Smooth muscle cell (in vitro differentiated cells): Measurements from ENCODE around the gene NSUN5. TPM values are rescaled to one million over a fixed set of nuclear protein-coding genes. Genes with fewer than 3 reads are reported as not detected.

Experiments used
- DNase-seq: peaks from one replicate; lab custom pipeline; 2025; ENCODE audit not compliant: unreplicated experiment; lab: John Stamatoyannopoulos, UW
- H2AFZ ChIP-seq: fragments of 200-600 bp; sonication (generic); 2 replicates; pipeline ENCODE4 v1.6.0; 2016; ENCODE audit warnings: antibody characterized with exemption, low read depth, mild to moderate bottlenecking
- H3F3A ChIP-seq: fragments of 200-600 bp; sonication (generic); 2 replicates; pipeline ENCODE4 v1.6.0; 2017; ENCODE audit warnings: antibody characterized with exemption, low read depth
- H3K27ac ChIP-seq: fragments of 200-600 bp; sonication (generic); 2 replicates; pipeline ENCODE4 v1.5.1; 2016; ENCODE audit warnings: low read depth, mild to moderate bottlenecking
- H3K27me3 ChIP-seq: fragments of 200-600 bp; sonication (generic); 2 replicates; pipeline ENCODE4 v1.6.1; 2016; ENCODE audit warnings: low read depth, mild to moderate bottlenecking
- H3K36me3 ChIP-seq: fragments of 200-600 bp; sonication (generic); 2 replicates; pipeline ENCODE4 v1.5.1; 2016; ENCODE audit warnings: low read depth
- H3K4me1 ChIP-seq: fragments of 200-600 bp; sonication (generic); 2 replicates; pipeline ENCODE4 v1.5.1; 2016; ENCODE audit warnings: low read depth
- H3K4me2 ChIP-seq: fragments of 200-600 bp; sonication (generic); 2 replicates; pipeline ENCODE4 v1.6.0; 2016; ENCODE audit warnings: mild to moderate bottlenecking
- H3K4me3 ChIP-seq: fragments of 200-600 bp; sonication (generic); 2 replicates; pipeline ENCODE4 v1.5.1; 2016; ENCODE audit warnings: mild to moderate bottlenecking
- H3K79me2 ChIP-seq: fragments of 200-600 bp; sonication (generic); 2 replicates; pipeline ENCODE4 v1.6.0; 2016; ENCODE audit warnings: low read depth, mild to moderate bottlenecking
- H3K9ac ChIP-seq: fragments of 200-600 bp; sonication (generic); 2 replicates; pipeline ENCODE4 v1.6.0; 2016; ENCODE audit warnings: low read depth
- H3K9me3 ChIP-seq: fragments of 200-600 bp; sonication (generic); replicated peaks from 2 replicates; pipeline ENCODE4 v1.5.1; 2016; ENCODE audit warnings: low read depth
- H4K20me1 ChIP-seq: fragments of 200-600 bp; sonication (generic); 2 replicates; pipeline ENCODE4 v1.6.0; 2016; ENCODE audit warnings: low read depth
- CTCF ChIP-seq: fragments of 200-600 bp; sonication (generic); IDR thresholded peaks from 2 replicates; pipeline ENCODE4 v1.5.1; 2017; ENCODE audit warnings: borderline replicate concordance, mild to moderate bottlenecking, antibody characterized with exemption; ENCODE audit not compliant: insufficient read depth, poor library complexity, severe bottlenecking
- WGBS: methylation state at CpG from one replicate; pipeline ENCODE4 v1.1.7; 2016; ENCODE audit warnings: low lambda C conversion rate; 5-methylcytosine and 5-hydroxymethylcytosine counted together
- polyA plus RNA-seq: library from polyadenylated mRNA; unstranded; fragments of >200 nt; fragmentation: Nextera tagmentation; extraction: Ambion mirVana; gene quantifications from 2 replicates; pipeline ENCODE4 v1.2.1, GENCODE V29; 2016
- total RNA-seq: library from RNA; depleted of rRNA; stranded (reverse); fragments of >200 nt; gene quantifications from 2 replicates; pipeline ENCODE4 v1.2.3, GENCODE V29; 2014

Gene NSUN5
- total RNA-seq (16.9 and 25.2 TPM in 2 replicates), polyA plus RNA-seq (38.1 and 47.9 TPM in 2 replicates)

GRCh38 chr7:73308665-73309214 is at the start of gene NSUN5:
Gene NSUN5, minus strand, starts transcription at chr7:73308826. Its CDS starts 36 bp downstream, at chr7:73308790.
- Histone ChIP-seq H3K9me3 (no peaks in the 10 kb centered on the region), H2AFZ (peak within 1 kb of the TSS; percentile 68), H3K9ac (peak within 1 kb of the TSS; percentile 60), H3F3A (no peaks in the 10 kb centered on the region), H3K27me3 (no peaks in the 10 kb centered on the region), H4K20me1 (no peaks in the 10 kb centered on the region), H3K4me2 (peak within 1 kb of the TSS; percentile 92), H3K4me1 (peaks cover 5% of the 10 kb centered on the region), H3K36me3 (no peaks in the 10 kb centered on the region), H3K4me3 (peak within 1 kb of the TSS; percentile 71), H3K27ac (no peak within 1 kb of the TSS), H3K79me2 (peaks cover 7% of the 10 kb centered on the region)
- DNase-seq, result peak; percentile 24
- 15% methylated on average over 39 of the region's 40 CpGs for WGBS
- no peak for TF ChIP-seq CTCF

GRCh38 chr7:73356159-73356558 is 47.5 kb upstream of the NSUN5 start:
- no peak overlapping the region for H2AFZ ChIP-seq
- H3K4me3 ChIP-seq, result no peak overlapping the region
- no peaks in the 10 kb centered on the region for H4K20me1 ChIP-seq
- H3F3A ChIP-seq, result no peaks in the 10 kb centered on the region
- no peak overlapping the region for H3K9ac ChIP-seq
- H3K27me3 ChIP-seq, result no peaks in the 10 kb centered on the region
- no peaks in the 10 kb centered on the region for H3K9me3 ChIP-seq
- DNase-seq, result no peak
- no peak for TF ChIP-seq CTCF
- no peaks in the 10 kb centered on the region for H3K4me1 ChIP-seq
- H3K79me2 ChIP-seq, result no peaks in the 10 kb centered on the region
- WGBS, result 91% methylated on average over 5 of the region's 5 CpGs
- H3K27ac ChIP-seq, result no peak overlapping the region
- no peaks in the 10 kb centered on the region for H3K36me3 ChIP-seq
- no peak overlapping the region for H3K4me2 ChIP-seq

- Histone ChIP-seq H4K20me1 (no peaks in the 10 kb centered on the region), H3K27me3 (no peaks in the 10 kb centered on the region), H3K9ac (no peak overlapping the region), H3K36me3 (no peaks in the 10 kb centered on the region), H2AFZ (no peak overlapping the region), H3K27ac (no peak overlapping the region), H3F3A (no peaks in the 10 kb centered on the region), H3K9me3 (no peaks in the 10 kb centered on the region), H3K4me3 (no peak overlapping the region), H3K79me2 (no peaks in the 10 kb centered on the region), H3K4me1 (no peaks in the 10 kb centered on the region), H3K4me2 (no peak overlapping the region)
- TF ChIP-seq CTCF, result no peak
- WGBS, result 90% methylated on average over 17 of the region's 17 CpGs
- no peak for DNase-seq
Observed at GRCh38 chr7:73354821-73355220, 46.2 kb upstream of the NSUN5 start.

- no peaks in the 10 kb centered on the region for H3K4me1 ChIP-seq
- no peak overlapping the region for H3K27ac ChIP-seq
- no peaks in the 10 kb centered on the region for H3K36me3 ChIP-seq
- H3K27me3 ChIP-seq, result no peaks in the 10 kb centered on the region
- H4K20me1 ChIP-seq, result no peaks in the 10 kb centered on the region
- H3K79me2 ChIP-seq, result no peaks in the 10 kb centered on the region
- TF ChIP-seq CTCF, result no peak
- no peak overlapping the region for H2AFZ ChIP-seq
- H3K4me3 ChIP-seq, result no peak overlapping the region
- H3K9me3 ChIP-seq, result no peaks in the 10 kb centered on the region
- no peaks in the 10 kb centered on the region for H3F3A ChIP-seq
- no peak overlapping the region for H3K4me2 ChIP-seq
- no peak overlapping the region for H3K9ac ChIP-seq
- 93% methylated on average over 9 of the region's 9 CpGs for WGBS
- DNase-seq, result no peak
Observed at GRCh38 chr7:73354196-73354595, 45.6 kb upstream of the NSUN5 start.
